ENCODE data around the gene NR2F2.

NR2F2 gene

GRCh38 chr15:96311956-96312294, 18.6 kb upstream of the NR2F2 start:
- Histone ChIP-seq H3K4me1 (ENCODE audit: insufficient read depth, low read length) (no peaks in the 10 kb centered on the region), H4K20me1 (ENCODE audit: insufficient read depth, low read length) (no peaks in the 10 kb centered on the region), H3K27ac (ENCODE audit: low read length) (no peak overlapping the region), H3K27me3 (ENCODE audit: insufficient read depth, low read length, poor library complexity) (peaks cover under 1% of the 10 kb centered on the region), H3K36me3 (ENCODE audit: insufficient read depth, low read length) (no peaks in the 10 kb centered on the region), H3K4me2 (ENCODE audit: insufficient read depth, low read length) (no peak overlapping the region), H3K79me2 (ENCODE audit: insufficient read depth, low read length) (no peaks in the 10 kb centered on the region), H3K4me3 (ENCODE audit: low read depth in 1 of 2, low read length in 2 of 2) (no peak overlapping the region), H3K9me3 (ENCODE audit: insufficient read depth, low read length, severe bottlenecking) (no peaks in the 10 kb centered on the region), H2AFZ (ENCODE audit: low read depth, low read length) (no peak overlapping the region), H3K9ac (ENCODE audit: low read depth, low read length) (no peak overlapping the region)
- ATAC-seq (ENCODE audit: insufficient read depth, low read depth) (no peak), DNase-seq (no peak)
- TF ChIP-seq CTCF (IDR thresholded peaks at IDR 0.05; ENCODE audit: borderline replicate concordance, extremely low read depth, low read length, poor library complexity, severe bottlenecking) (no peak), EZH2 (IDR thresholded peaks at IDR 0.05; ENCODE audit: borderline replicate concordance, low read depth, low read length, severe bottlenecking) (no peak)

- H3K9ac ChIP-seq (ENCODE audit: low read depth, low read length) = no peak overlapping the region
- H3K27ac ChIP-seq (ENCODE audit: low read length) = no peak overlapping the region
- no peaks in the 10 kb centered on the region for H3K4me1 ChIP-seq (ENCODE audit: insufficient read depth, low read length)
- H3K36me3 ChIP-seq (ENCODE audit: insufficient read depth, low read length) = no peaks in the 10 kb centered on the region
- H4K20me1 ChIP-seq (ENCODE audit: insufficient read depth, low read length) = no peaks in the 10 kb centered on the region
- ATAC-seq (ENCODE audit: insufficient read depth, low read depth) = no peak
- H3K4me3 ChIP-seq (ENCODE audit: low read depth in 1 of 2, low read length in 2 of 2) = no peak overlapping the region
- no peaks in the 10 kb centered on the region for H3K79me2 ChIP-seq (ENCODE audit: insufficient read depth, low read length)
- no peak for DNase-seq
- no peak overlapping the region for H3K4me2 ChIP-seq (ENCODE audit: insufficient read depth, low read length)
- H2AFZ ChIP-seq (ENCODE audit: low read depth, low read length) = no peak overlapping the region
- H3K9me3 ChIP-seq (ENCODE audit: insufficient read depth, low read length, severe bottlenecking) = no peaks in the 10 kb centered on the region
- TF ChIP-seq EZH2 (IDR thresholded peaks at IDR 0.05; ENCODE audit: borderline replicate concordance, low read depth, low read length, severe bottlenecking) (no peak), CTCF (IDR thresholded peaks at IDR 0.05; ENCODE audit: borderline replicate concordance, extremely low read depth, low read length, poor library complexity, severe bottlenecking) (no peak)
- H3K27me3 ChIP-seq (ENCODE audit: insufficient read depth, low read length, poor library complexity) = peaks cover 5% of the 10 kb centered on the region
Measured at GRCh38 chr15:96312641-96313335, 17.7 kb upstream of the NR2F2 start.

GRCh38 chr15:96314518-96314917, 16.0 kb upstream of the NR2F2 start:
- Histone ChIP-seq H3K27me3 (ENCODE audit: insufficient read depth, low read length, poor library complexity) (peaks cover 5% of the 10 kb centered on the region), H3K36me3 (ENCODE audit: insufficient read depth, low read length) (no peaks in the 10 kb centered on the region), H3K4me2 (ENCODE audit: insufficient read depth, low read length) (no peak overlapping the region), H3K27ac (ENCODE audit: low read length) (no peak overlapping the region), H3K4me1 (ENCODE audit: insufficient read depth, low read length) (no peaks in the 10 kb centered on the region), H3K9me3 (ENCODE audit: insufficient read depth, low read length, severe bottlenecking) (no peaks in the 10 kb centered on the region), H4K20me1 (ENCODE audit: insufficient read depth, low read length) (no peaks in the 10 kb centered on the region), H3K79me2 (ENCODE audit: insufficient read depth, low read length) (no peaks in the 10 kb centered on the region), H3K9ac (ENCODE audit: low read depth, low read length) (no peak overlapping the region), H3K4me3 (ENCODE audit: low read depth in 1 of 2, low read length in 2 of 2) (no peak overlapping the region), H2AFZ (ENCODE audit: low read depth, low read length) (no peak overlapping the region)
- ATAC-seq (ENCODE audit: insufficient read depth, low read depth) (no peak), DNase-seq (no peak)
- no peak for TF ChIP-seq EZH2 (IDR thresholded peaks at IDR 0.05; ENCODE audit: borderline replicate concordance, low read depth, low read length, severe bottlenecking)
- TF ChIP-seq CTCF (IDR thresholded peaks at IDR 0.05; ENCODE audit: borderline replicate concordance, extremely low read depth, low read length, poor library complexity, severe bottlenecking) = no peak

Data from DND-41 (cell line).